Kidney capillary endothelial cell (primary cell): Measurements from ENCODE around the gene GABARAP.

Experiments used
- DNase-seq: peaks from one replicate; pipeline ENCODE4 v3.0.0-alpha.2; 2018; ENCODE audit warnings: low spot score

The GABARAP gene

DNA sequence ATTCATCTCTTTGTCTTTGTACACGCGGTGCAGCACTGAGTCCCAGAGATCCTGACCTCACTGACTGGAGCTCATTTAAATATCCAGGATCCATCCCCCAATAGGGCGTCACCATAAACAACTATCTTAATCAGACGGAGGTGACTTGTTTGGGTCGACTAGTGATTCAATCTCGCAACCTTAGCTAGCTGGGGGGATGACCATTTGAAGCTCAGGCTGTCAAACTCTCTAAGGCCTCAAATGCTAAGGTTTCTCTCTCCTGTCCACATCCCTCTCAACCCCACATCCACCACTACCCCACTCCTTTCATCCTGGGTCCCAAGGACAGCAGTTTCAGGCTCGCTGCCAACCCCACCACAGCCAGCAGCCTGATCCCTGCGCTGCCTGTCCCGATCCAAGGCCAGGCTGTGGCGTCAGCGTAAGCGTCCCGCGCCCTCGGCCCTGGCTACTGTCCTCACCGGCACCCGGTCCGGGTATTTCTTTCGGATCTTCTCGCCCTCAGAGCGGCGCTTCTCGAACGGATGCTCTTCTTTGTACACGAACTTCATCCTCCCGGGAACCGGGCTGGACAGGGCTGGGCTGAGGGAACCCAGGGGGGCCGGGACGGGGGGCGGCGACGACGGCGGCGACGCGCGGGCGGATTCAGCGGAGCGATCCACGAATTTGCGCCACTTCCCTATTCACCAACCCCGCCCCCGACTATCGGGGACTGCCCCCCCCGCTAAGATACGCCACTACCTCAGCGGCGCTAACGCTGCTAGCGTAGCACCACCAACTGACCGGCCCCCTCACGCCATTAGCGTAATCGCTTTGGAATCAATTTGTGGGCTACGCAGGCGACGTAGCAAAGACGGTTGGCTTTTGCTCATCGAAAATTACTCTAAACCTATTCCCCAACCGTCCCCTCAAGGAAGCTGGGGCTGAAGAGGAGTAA is at the start of gene GABARAP:
Gene GABARAP, minus strand, starts transcription at position 667 of the 934 bp plus-strand sequence. Its CDS starts 119 bp downstream, at position 548.
- DNase-seq, result peak; percentile 88

DNA sequence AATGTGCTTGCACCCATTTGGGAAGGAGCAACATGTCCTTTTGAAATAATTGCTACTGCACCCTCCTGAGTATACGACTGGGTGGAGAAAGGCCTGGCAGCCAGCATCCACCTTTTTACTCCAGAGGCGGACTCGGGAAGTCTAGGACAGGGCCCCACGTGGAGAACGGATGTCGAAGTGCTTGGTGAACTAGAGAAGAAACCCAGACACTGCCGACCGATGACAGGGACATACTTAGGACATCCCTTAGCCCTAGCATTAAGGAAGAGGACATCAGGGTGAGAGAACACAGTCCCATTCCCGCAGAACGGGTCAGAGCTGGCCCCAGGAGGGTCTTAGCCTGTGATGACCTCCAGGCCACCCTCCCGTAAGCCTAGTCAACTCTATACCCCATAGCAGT is 48.4 kb upstream of the GABARAP start:
- DNase-seq, result no peak

DNA sequence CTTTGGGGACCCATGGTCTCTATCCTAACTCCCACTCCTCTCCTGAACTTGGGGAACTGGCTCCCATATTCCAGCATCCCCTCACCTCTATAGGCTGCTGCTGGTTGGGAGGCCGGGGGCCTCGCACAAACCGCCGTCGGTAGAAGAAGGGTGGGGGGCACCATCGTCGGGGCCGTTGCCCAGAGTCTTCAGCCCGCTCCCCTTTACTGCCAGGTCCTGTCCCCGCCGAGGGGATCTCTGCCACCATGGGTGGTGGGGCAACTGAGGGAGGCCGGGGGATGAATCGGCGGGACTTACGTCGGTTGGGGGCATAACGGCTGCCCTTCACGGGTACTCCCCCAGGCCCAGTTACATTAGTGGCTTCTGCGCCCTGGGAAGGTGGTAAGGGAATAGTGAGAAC is 47.9 kb upstream of the GABARAP start:
- no peak for DNase-seq

DNA sequence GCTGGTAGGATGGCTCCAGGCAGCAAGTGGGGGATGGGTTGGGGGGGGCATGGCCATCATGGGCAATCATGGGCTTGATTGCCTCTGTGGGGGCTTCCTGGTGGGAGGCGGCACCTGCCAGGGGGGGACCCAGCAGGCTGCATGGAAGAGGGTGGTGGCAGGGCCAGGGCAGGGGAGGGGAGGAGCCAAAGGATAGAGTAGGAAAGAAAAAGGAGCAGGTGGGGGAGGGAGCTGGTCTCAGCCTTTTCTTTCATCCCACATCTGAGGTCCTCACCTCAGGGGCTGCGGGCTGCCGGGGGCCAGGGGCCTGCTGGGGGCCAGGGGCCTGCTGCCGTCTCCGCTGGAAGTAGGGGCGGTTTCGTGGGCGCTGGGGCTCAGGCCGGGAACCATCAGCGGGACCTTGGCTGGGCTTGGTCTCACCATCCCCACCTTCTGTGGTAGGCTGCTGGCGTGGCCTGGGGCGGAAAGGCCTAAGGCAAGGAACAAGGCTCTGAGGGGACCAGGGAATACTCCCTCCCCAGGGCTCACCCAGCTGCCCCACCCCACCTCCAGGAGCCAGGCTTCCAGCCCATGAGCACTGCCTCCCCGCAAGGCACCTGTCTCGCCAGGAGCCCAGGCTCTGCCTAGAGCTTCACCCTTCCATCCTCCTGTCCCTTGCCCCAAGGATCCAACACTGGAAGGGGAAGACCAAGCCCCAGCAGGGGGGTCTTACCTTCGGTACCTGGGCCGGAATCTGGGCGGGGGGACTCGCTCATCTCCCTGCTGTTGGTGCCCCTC is 47.2 kb upstream of the GABARAP start:
- DNase-seq, result no peak

DNA sequence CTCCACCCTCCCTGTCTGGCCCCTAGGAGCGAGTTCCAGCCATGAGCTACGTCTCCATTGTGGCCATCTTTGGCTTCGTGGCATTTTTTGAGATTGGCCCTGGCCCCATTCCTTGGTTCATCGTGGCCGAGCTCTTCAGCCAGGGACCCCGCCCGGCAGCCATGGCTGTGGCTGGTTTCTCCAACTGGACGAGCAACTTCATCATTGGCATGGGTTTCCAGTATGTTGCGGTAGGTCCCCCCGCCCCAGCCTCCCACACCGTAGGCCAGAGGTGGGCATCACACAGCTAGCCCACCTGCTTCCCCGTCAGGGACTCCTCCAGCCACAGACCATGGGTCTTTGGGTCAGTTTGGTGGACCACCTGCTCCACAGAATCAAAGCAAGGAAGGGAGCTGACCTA is 43.4 kb upstream of the GABARAP start:
- no peak for DNase-seq

DNA sequence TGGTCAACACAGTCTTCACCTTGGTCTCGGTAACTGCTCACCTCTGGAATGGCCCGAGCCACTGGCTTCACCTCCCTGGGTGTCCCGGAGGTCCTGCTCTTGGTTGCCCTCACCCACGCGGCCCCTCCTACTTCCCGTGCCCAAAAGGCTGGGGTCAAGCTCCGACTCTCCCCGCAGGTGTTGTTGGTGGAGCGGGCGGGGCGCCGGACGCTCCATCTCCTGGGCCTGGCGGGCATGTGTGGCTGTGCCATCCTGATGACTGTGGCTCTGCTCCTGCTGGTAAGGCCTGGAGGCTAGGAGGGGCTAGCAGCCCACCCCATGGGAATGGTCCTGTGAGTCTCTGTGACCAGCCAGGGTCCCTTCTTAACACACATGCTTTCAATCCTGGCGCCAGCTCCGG is 42.7 kb upstream of the GABARAP start:
- DNase-seq, result no peak

DNA sequence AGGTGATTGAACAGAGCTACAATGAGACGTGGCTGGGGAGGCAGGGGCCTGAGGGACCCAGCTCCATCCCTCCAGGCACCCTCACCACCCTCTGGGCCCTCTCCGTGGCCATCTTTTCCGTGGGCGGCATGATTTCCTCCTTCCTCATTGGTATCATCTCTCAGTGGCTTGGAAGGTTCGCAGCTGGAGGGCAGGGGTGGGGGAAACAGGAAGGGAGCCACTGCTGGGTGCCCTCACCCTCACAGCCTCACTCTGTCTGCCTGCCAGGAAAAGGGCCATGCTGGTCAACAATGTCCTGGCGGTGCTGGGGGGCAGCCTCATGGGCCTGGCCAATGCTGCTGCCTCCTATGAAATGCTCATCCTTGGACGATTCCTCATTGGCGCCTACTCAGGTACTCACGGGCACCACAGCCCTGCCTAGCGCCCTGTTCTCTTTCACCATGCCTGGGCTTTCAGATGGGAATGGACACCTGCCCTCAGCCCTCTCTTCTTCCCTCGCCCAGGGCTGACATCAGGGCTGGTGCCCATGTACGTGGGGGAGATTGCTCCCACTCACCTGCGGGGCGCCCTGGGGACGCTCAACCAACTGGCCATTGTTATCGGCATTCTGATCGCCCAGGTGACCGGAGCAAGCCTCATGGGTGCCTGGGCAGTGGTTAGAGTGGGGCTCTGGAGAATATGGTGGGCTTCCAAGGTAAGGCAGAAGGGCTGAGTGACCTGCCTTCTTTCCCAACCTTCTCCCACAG is 41.4 kb upstream of the GABARAP start:
- DNase-seq, result no peak

DNA sequence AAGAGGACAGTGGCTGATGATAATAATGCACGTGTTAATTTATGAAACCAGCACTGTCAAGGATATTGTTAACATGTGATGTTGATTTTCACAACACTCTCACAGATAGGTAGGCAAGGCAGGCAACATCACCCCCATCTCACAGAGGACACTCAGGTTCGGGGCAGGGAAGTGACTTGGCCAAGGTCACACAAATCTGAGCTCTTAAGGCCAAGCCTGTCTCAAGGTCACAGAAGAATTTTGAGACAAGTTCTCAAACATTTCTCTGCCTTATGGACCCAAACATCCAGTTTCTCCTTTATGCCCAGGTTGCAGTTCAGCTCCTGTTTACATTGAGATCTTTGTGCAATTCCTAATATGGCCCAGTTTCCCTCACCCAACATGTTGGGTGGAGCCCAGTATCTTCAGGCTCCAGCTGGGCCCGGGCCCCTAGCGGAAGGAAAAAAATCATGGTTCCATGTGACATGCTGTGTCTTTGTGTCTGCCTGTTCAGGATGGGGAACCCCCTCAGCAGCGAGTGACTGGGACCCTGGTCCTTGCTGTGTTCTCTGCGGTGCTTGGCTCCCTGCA is 40.6 kb upstream of the GABARAP start:
- DNase-seq, result no peak

DNA sequence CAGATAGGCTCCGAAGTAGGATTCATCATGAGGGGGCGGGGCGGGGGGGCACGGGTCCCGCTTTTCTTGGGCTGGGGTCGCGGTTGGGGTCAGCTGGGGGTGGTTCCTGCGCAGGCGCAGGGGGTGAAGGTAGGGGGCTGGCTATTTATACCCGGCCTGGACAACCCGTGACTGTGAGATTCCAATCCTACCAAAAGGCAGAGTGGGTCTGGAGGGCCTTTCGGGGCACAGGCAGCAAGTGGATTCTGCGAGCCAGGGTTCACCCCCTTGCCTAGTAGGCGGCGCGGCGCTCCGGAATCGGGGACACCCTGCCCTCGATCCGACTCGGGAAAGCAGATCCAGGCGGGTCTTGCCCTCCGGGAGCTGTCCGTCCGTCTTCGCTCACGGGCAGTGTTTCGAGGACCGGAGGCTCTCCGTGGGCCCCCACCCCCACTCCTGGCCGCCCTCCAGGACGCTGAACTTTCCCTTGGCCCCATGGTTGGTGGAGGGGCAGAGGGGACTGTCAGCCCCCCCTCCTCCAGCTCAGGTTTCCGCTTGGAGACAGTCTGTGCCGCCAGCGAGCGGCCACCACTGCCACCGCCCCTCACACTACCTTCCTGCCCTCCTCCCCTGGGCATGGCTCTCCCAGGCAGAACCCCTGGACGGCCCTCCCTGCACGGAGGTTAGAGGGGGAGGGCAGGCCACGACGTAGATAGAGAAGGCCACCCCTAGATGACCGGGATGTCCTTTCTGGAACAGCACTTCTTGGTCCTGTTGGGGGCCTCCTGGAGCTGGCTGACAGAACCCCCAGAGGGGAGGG is 39.9 kb upstream of the GABARAP start:
- DNase-seq, result no peak

DNA sequence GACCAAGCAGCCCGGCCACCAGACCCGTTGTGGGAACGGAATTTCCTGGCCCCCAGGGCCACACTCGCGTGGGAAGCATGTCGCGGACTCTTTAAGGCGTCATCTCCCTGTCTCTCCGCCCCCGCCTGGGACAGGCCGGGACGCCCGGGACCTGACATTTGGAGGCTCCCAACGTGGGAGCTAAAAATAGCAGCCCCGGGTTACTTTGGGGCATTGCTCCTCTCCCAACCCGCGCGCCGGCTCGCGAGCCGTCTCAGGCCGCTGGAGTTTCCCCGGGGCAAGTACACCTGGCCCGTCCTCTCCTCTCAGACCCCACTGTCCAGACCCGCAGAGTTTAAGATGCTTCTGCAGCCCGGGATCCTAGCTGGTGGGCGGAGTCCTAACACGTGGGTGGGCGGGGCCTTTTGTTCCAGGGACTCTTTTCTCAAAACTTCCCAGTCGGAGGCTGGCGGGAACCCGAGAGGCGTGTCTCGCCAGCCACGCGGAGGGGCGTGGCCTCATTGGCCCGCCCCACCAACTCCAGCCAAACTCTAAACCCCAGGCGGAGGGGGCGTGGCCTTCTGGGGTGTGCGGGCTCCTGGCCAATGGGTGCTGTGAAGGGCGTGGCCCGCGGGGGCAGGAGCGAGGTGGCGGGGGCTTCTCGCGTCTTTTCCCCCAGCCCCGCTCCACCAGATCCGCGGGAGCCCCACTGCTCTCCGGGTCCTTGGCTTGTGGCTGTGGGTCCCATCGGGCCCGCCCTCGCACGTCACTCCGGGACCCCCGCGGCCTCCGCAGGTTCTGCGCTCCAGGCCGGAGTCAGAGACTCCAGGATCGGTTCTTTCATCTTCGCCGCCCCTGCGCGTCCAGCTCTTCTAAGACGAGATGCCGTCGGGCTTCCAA is 39.1 kb upstream of the GABARAP start, which contains the start of gene SLC2A4:
Gene SLC2A4, plus strand, starts transcription at position 645 of the 879 bp plus-strand sequence. Its CDS starts 217 bp downstream, at position 862.
- peak; percentile 83 for DNase-seq

DNA sequence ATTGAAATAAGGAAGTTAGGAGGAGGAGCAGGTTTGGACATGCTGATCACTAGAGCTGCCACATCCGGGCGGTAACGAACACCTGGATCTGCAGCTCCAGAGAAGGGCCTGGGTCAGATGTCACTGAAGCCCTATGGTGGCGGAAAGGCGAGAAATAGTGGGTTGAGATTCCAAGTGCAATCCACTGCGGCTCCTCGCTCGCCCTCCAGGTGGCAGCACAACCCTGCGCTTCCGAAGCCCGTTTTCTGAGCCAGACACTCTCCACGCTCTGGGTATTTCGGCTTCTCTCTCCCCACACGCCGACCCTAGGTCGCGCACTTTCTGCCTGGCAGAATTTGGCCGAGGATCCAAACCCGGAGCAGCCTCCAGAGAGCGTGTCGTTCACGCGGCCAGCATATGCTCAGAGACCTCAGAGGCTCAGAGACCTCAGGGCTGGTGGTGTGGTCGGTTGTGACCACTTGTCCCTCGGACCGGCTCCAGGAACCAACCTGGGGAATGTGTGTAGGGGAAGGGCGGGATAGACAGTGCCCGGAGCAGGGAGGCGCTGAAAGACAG is 38.3 kb upstream of the GABARAP start:
- peak; percentile 78 for DNase-seq

DNA sequence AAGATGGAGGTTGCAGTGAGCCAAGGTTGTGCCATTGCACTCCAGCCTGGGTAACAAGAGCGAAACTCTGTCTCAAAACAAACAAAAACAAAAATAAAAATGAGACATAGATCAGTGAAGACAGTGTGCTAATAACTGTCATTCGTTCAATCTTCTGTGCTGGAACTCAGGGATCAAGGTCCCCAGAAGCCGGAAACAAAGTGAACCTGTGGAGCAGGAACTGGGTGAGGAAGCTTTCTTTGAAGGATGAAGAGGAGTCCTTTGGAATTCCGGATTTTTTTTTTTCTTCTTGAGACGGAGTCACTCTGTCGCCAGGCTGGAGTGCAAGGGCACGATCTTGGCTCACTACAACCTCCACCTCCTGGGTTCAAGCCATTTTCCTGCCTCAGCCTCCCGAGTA is 37.2 kb upstream of the GABARAP start:
- DNase-seq, result no peak

DNA sequence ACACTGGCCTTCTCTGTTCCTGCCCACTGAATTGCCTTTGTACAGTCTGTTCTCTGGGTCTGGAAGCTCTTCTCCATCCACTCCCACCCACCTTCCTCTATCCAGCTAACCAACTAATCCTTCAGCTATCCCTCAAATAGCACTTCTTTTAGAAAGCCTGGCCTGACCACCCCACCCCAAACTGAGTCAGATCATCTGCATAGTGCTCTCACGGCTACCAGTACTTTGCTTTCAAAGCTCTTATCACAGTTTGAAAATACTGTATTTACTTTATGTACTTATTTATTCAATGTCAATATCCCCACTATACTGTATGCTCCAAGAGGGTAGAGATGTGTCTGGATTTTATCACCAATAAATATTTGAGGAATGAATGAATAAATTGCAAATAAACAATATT is 24.5 kb upstream of the GABARAP start:
- no peak for DNase-seq

DNA sequence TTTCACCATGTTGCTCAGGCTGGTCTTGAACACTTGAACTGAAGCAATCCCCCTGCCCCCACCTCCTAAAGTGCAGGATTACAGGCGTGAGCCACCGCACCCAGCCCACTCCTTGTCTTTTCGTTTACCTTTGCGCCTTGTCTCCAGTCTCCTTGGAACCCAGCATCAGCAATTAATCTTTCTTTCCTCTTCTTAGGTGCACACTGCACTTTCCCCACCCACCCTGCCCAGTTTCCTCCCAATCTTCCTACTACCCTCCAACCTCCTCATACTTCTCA is 21.5 kb upstream of the GABARAP start:
- DNase-seq, result no peak

DNA sequence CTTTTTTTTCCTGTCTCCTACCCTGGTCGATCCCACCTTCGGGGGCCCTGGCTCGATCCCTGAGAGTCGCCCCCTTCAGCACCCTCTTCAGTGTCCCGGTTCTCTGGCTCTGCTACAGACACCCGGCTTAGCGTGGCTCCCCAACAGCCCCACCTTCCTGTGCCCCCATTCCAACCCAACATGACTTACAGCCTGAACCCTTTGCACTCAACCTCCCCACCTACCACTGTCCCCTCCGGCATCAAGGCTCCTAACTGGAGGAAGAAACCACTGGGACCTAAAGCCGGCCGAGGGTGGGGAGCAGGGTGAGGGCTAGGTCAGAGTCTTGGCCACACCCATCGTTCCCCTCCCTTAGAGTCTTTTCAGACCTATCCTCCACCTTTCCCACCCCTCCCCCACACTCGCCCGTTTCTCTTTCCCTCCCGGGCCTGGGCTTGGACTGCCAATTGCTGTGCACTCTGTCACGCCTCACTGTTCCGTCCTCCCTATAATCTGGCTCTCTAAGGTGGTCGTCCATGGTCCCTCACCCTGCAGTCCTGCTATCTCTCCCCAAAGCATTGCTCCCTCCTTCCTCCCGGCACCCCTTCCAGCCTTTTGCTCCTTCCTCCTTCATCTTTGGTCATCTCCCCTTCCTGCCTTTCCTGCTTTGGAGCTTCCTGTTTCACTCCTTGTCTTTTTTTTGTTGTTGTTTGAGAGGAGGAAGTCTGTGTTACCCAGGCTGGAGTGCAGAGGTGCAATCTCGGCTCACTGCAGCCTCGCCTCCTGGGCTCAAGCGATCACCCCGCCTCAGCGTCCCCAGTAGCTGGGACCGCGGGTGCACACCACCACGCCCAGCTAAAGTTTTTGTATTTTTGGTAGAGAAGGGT is 20.9 kb upstream of the GABARAP start:
- no peak for DNase-seq

DNA sequence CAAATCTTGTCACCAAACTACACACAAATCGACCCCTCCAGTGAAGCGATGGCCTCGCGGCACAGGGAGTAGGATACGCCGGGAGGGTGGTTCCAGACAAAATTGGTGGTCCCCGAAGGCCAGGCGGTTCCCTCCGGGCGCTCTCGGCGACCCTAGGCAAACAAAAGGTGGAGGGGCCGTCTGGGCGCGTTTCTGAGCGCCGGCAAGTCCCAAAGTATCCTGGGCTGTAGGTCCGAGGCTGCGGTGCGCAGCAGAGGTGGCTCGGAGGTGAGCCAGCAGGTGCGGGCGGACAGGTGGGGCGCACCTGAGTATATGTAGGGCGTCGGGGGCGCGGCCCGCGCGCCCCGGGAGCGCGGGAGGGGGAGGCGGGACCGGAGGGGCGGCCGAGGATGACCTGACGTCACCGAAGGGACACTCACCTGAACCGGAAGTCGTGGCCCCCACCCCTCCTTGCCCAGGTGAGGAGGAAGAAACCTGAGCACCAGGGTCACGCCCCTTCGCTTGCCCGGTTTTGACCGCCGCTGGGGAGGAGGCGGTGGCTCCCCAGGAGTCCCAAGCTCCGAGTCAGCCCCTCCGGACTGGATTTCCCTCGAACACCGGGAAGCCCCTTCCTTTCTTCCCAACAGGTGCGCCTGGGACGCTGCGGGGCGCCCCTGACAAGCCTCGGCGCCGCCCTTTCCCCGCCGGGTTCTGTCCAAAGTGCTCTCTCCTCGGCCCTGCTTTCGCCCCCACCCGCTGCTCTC is 20.1 kb upstream of the GABARAP start, which contains the start of gene CLDN7:
Gene CLDN7, minus strand, starts transcription at position 287 of the 743 bp plus-strand sequence. CDS start 435 bp downstream, outside the sequence.
- DNase-seq, result no peak

DNA sequence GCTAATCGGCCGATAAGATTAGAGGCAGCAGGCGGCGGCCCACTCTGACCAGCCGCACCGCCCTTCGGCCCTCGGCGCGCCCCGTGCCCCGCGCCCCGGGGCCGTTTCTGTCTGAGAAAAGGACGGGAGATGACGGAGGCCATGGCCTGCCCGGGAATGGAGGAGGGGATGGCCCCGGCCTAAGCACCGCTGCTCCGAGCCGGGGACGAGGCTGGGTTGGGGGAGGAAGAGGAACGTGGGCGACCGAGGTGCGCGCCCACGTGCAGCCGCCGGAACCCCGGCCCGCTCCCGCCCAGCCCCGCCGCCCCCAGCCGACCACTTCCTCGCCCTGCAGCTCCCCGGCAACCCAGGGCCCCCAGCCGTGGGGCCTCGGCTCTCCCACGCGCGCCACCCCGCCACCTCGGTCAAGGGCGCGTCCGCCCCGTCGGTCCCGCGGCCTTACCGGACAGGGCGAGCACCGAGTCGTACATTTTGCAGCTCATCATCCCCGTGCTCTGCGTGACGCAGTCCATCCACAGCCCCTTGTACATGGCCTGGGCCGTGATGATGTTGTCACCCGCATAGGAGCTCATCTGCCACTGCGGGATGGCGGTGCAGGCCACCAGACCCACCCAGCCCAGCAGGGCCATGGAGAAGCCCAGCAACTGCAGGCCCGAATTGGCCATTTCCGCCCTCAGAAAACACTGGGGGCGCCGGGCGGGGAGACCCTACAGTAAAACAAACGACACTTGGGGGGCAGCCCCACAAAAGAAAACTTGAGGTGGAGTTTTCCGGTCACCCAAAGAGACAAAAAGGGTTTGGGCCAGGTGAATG is 19.3 kb upstream of the GABARAP start:
- DNase-seq, result no peak
